SK-N-MC (cell line): ENCODE results near the gene ZNF586.

Source experiments
- EZH2 ChIP-seq: fragments of 200-600 bp; sonication (generic); IDR thresholded peaks from one replicate; pipeline ENCODE4 v1.6.1; 2017; ENCODE audit warnings: antibody characterized with exemption
- FOXP2 ChIP-seq: optimal IDR thresholded peaks from 2 replicates; pipeline ENCODE3; 2011; ENCODE audit warnings: mild to moderate bottlenecking, moderate library complexity; ENCODE audit not compliant: insufficient read depth; ENCODE audit errors: extremely low read length, control extremely low read depth
- POLR2AphosphoS5 ChIP-seq: IDR thresholded peaks from 2 replicates; pipeline ENCODE4 v1.6.1; 2012; ENCODE audit warnings: mild to moderate bottlenecking, low read depth, low read length, borderline replicate concordance

DNA sequence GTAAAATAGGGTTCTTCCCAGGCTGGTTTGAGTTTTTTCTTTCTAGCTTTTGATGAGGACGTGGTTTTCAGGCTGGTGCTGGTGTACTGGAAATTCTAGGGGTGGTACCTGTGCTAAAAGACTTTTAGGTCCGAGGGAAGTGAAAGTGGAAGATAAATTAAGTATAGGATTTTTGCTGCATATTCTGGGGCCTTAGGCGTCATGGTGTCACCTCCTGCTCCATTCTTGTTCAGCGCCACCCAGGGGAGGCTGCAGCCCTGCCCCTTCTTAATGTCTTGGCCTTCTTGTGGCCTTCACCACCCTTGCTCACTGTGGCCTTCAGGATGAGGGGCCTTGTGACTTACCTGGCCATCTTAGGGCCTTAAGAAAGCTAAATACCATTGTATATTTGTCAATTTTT, 32.8 kb downstream of the ZNF586 start:
- TF ChIP-seq POLR2AphosphoS5 (no peak), EZH2 (no peak), FOXP2 (no peak)
